Measurements from ENCODE around the gene TAF11L4.
"Not testable (repeated sequence)": the region's sequence is repeated elsewhere in the genome, so short reads cannot be mapped to it uniquely, and the experiment has no call there.

TAF11L4 gene

GRCh38 chr5:17521501-17521900 lies at the start of gene TAF11L4:
TSS of gene TAF11L4 (plus strand) at chr5:17521801.
- H3K4me3 ChIP-seq; DNase-seq (ENCODE audit: low read depth, low spot score); H3K9ac ChIP-seq (ENCODE audit: insufficient read length); H3K27ac ChIP-seq; H3K36me3 ChIP-seq (ENCODE audit: insufficient read depth, low read length); H3K9me3 ChIP-seq (ENCODE audit: low read depth, low read length): not testable (repeated sequence)

GRCh38 chr5:17475064-17475463 lies 46.5 kb upstream of the TAF11L4 start:
- H3K27ac ChIP-seq; DNase-seq (ENCODE audit: low read depth, low spot score); H3K9ac ChIP-seq (ENCODE audit: insufficient read length); H3K9me3 ChIP-seq (ENCODE audit: low read depth, low read length); H3K4me3 ChIP-seq; H3K36me3 ChIP-seq (ENCODE audit: insufficient read depth, low read length): not testable (repeated sequence)

GRCh38 chr5:17477043-17477442 lies 44.6 kb upstream of the TAF11L4 start:
- no peak overlapping the region for H3K4me3 ChIP-seq
- DNase-seq (ENCODE audit: low read depth, low spot score) = no peak
- H3K9me3 ChIP-seq (ENCODE audit: low read depth, low read length) = no peaks in the 10 kb centered on the region
- no peak overlapping the region for H3K9ac ChIP-seq (ENCODE audit: insufficient read length)
- TF ChIP-seq POLR2AphosphoS5 (IDR thresholded peaks at IDR 0.05; ENCODE audit: borderline replicate concordance, low read depth, low read length) (no peak), FOXP2 (optimal IDR thresholded peaks at IDR 0.05; ENCODE audit: control extremely low read depth, extremely low read length, insufficient read depth) (no peak), EZH2 (IDR thresholded peaks at IDR 0.05) (no peak)
- H3K27ac ChIP-seq = no peak overlapping the region
- no peaks in the 10 kb centered on the region for H3K36me3 ChIP-seq (ENCODE audit: insufficient read depth, low read length)

DNA sequence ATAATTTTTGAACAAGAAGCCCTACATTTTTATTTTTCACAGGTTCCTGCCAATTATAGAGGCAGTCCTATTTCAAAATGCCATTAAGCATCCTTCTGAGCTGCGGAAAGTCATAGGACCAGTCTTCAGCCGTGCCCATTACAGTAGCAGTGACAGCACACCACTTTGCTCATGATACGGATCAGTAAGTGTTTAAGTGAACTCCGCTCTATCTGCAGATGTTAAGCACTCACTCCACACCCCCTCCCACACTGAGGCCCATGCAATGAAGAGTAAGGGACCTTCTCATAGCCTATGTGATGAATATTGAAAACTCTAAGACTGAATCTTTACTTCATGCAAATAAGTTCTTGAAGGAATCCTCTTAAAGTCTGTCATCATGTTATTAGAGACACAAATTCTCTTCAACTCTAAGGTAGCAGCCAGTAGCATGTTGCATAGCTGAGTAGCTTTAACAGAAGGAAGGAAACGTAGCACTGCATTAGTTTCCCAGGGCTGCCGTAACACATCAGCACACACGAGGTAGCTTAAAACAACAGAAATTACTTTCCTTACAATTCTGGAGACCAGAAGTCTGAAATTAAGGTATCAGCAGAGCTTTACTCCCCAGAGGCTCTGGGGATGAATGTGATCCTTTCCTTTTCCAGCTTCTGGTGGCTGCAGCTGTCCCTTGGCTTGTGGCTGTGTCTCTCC lies 43.9 kb upstream of the TAF11L4 start:
- Histone ChIP-seq H3K9me3 (ENCODE audit: low read depth, low read length) (no peaks in the 10 kb centered on the region), H3K9ac (ENCODE audit: insufficient read length) (no peak overlapping the region), H3K36me3 (ENCODE audit: insufficient read depth, low read length) (no peaks in the 10 kb centered on the region), H3K27ac (no peak overlapping the region), H3K4me3 (no peak overlapping the region)
- DNase-seq (ENCODE audit: low read depth, low spot score) = no peak
- TF ChIP-seq FOXP2 (optimal IDR thresholded peaks at IDR 0.05; ENCODE audit: control extremely low read depth, extremely low read length, insufficient read depth) (no peak), EZH2 (IDR thresholded peaks at IDR 0.05) (no peak), POLR2AphosphoS5 (IDR thresholded peaks at IDR 0.05; ENCODE audit: borderline replicate concordance, low read depth, low read length) (no peak)

GRCh38 chr5:17481378-17481777 lies 40.2 kb upstream of the TAF11L4 start:
- no peak for TF ChIP-seq FOXP2 (optimal IDR thresholded peaks at IDR 0.05; ENCODE audit: control extremely low read depth, extremely low read length, insufficient read depth)
- no peak for TF ChIP-seq EZH2 (IDR thresholded peaks at IDR 0.05)
- TF ChIP-seq POLR2AphosphoS5 (IDR thresholded peaks at IDR 0.05; ENCODE audit: borderline replicate concordance, low read depth, low read length) = no peak

DNA sequence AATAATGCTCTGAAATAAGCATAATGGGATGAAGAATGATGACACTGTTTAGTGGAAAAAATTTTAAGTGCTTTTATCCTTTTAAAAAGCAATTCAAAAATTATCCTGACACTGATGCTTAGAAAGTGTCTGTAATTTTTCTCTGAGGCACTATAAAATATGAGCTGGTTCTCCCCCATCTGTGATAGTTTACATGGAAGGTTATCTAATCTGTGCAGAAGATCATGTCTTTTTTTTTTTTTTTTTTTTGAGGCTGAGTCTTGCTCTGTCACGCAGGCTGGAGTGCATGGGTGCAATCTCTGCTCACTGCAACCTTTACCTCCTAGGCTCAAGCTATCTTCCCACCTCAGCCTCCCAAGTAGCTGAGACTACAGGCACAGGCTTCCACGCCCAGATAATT lies 38.8 kb upstream of the TAF11L4 start:
- H3K4me3 ChIP-seq = no peak overlapping the region
- TF ChIP-seq FOXP2 (optimal IDR thresholded peaks at IDR 0.05; ENCODE audit: control extremely low read depth, extremely low read length, insufficient read depth) (no peak), EZH2 (IDR thresholded peaks at IDR 0.05) (no peak), POLR2AphosphoS5 (IDR thresholded peaks at IDR 0.05; ENCODE audit: borderline replicate concordance, low read depth, low read length) (no peak)
- H3K9me3 ChIP-seq (ENCODE audit: low read depth, low read length) = no peaks in the 10 kb centered on the region
- no peak overlapping the region for H3K27ac ChIP-seq
- no peaks in the 10 kb centered on the region for H3K36me3 ChIP-seq (ENCODE audit: insufficient read depth, low read length)
- no peak for DNase-seq (ENCODE audit: low read depth, low spot score)
- no peak overlapping the region for H3K9ac ChIP-seq (ENCODE audit: insufficient read length)

More at GRCh38 chr5:17481378-17481777, 40.2 kb upstream of the TAF11L4 start:
- Histone ChIP-seq H3K27ac (no peak overlapping the region), H3K36me3 (ENCODE audit: insufficient read depth, low read length) (no peaks in the 10 kb centered on the region), H3K9ac (ENCODE audit: insufficient read length) (no peak overlapping the region), H3K9me3 (ENCODE audit: low read depth, low read length) (no peaks in the 10 kb centered on the region), H3K4me3 (no peak overlapping the region)
- DNase-seq (ENCODE audit: low read depth, low spot score) = no peak

- H3K4me3 ChIP-seq; H3K9ac ChIP-seq (ENCODE audit: insufficient read length); DNase-seq (ENCODE audit: low read depth, low spot score); H3K9me3 ChIP-seq (ENCODE audit: low read depth, low read length); H3K36me3 ChIP-seq (ENCODE audit: insufficient read depth, low read length); H3K27ac ChIP-seq: not testable (repeated sequence)
Measured at GRCh38 chr5:17486464-17487173, 35.0 kb upstream of the TAF11L4 start.

GRCh38 chr5:17487174-17487512 lies 34.5 kb upstream of the TAF11L4 start:
- no peaks in the 10 kb centered on the region for H3K36me3 ChIP-seq (ENCODE audit: insufficient read depth, low read length)

DNA sequence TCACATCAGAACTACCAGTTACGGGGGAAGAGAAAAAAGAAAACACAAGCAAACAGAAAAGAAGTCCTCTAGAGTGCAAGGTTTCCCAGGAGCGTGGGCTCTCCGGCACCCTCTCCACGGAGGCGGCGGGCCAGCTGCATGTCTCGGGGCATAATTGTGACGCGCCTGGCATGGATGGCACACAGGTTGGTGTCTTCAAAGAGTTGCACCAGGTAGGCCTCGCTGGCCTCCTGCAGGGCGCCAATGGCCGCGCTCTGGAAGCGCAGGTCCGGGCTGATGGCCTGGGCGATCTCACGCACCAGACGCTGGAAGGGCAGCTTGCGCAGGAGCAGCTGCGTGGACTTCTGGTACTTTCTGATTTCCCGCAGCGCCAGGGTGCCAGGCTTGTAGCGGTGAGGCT lies 30.3 kb upstream of the TAF11L4 start:
- DNase-seq (ENCODE audit: low read depth, low spot score); H3K27ac ChIP-seq; H3K9ac ChIP-seq (ENCODE audit: insufficient read length); H3K4me3 ChIP-seq; H3K9me3 ChIP-seq (ENCODE audit: low read depth, low read length); H3K36me3 ChIP-seq (ENCODE audit: insufficient read depth, low read length): not testable (repeated sequence)

More at GRCh38 chr5:17487174-17487512, 34.5 kb upstream of the TAF11L4 start:
- DNase-seq (ENCODE audit: low read depth, low spot score) = no peak
- H3K4me3 ChIP-seq = no peak overlapping the region
- no peak overlapping the region for H3K9ac ChIP-seq (ENCODE audit: insufficient read length)
- H3K9me3 ChIP-seq (ENCODE audit: low read depth, low read length) = no peaks in the 10 kb centered on the region
- no peak overlapping the region for H3K27ac ChIP-seq
- TF ChIP-seq EZH2 (IDR thresholded peaks at IDR 0.05) = no peak
- no peak for TF ChIP-seq POLR2AphosphoS5 (IDR thresholded peaks at IDR 0.05; ENCODE audit: borderline replicate concordance, low read depth, low read length)
- TF ChIP-seq FOXP2 (optimal IDR thresholded peaks at IDR 0.05; ENCODE audit: control extremely low read depth, extremely low read length, insufficient read depth) = no peak

Data from SK-N-MC (cell line).